Endothelial cell (in vitro differentiated cells): ENCODE measurements around the gene CLIC1. TPM values are rescaled to one million over a fixed set of nuclear protein-coding genes. Genes with fewer than 3 reads are reported as not detected.

ENCODE experiments used
- DNase-seq: peaks from one replicate; pipeline ENCODE4 v3.0.0; 2021; ENCODE audit warnings: low spot score
- H3K27ac Mint-ChIP-seq: one replicate; pipeline ENCODE4 v1.8.0; 2021; ENCODE audit warnings: mixed read lengths, inconsistent platforms; ENCODE audit not compliant: unreplicated experiment
- H3K27me3 Mint-ChIP-seq: one replicate; pipeline ENCODE4 v1.8.0; 2021; ENCODE audit warnings: mild to moderate bottlenecking, moderate library complexity, mixed read lengths, inconsistent platforms; ENCODE audit not compliant: unreplicated experiment
- H3K36me3 Mint-ChIP-seq: one replicate; pipeline ENCODE4 v1.8.0; 2021; ENCODE audit warnings: mild to moderate bottlenecking, low read depth, mixed read lengths, inconsistent platforms; ENCODE audit not compliant: unreplicated experiment
- H3K4me1 Mint-ChIP-seq: one replicate; pipeline ENCODE4 v1.8.0; 2021; ENCODE audit warnings: mild to moderate bottlenecking, mixed read lengths, inconsistent platforms; ENCODE audit not compliant: unreplicated experiment
- H3K4me3 Mint-ChIP-seq: one replicate; pipeline ENCODE4 v1.8.0; 2021; ENCODE audit warnings: mild to moderate bottlenecking, mixed read lengths, inconsistent platforms; ENCODE audit not compliant: unreplicated experiment
- H3K9me3 Mint-ChIP-seq: one replicate; pipeline ENCODE4 v1.8.0; 2021; ENCODE audit warnings: mixed read lengths, inconsistent platforms; ENCODE audit not compliant: unreplicated experiment
- CTCF ChIP-seq: fragments of 200-600 bp; sonication (generic); IDR thresholded peaks from one replicate; pipeline ENCODE4 v1.5.0; 2021; ENCODE audit warnings: antibody characterized with exemption; ENCODE audit not compliant: unreplicated experiment
- total RNA-seq: library from RNA; stranded (reverse); fragmentation: NEBNext Ultra II Directional; extraction: Animal tissue kit (Norgen Biotek cat#: 25700); gene quantifications from one replicate; pipeline ENCODE4 v1.2.1, GENCODE V29; 2021; ENCODE audit not compliant: unreplicated experiment

Gene CLIC1
- total RNA-seq, 1 donor from 2014 or later: 420 TPM

GRCh38 chr6:31739639-31740396 is 3.5 kb upstream of the CLIC1 start, which contains the start of gene MSH5:
Gene MSH5, plus strand, starts transcription at chr6:31740005. Its CDS starts 462 bp downstream, at chr6:31740467.
- H3K27me3 Mint-ChIP-seq: peaks cover 17% of the 10 kb centered on the region
- peak within 1 kb of the TSS; percentile 100 for H3K27ac Mint-ChIP-seq
- peak within 1 kb of the TSS; percentile 95 for H3K4me3 Mint-ChIP-seq
- H3K36me3 Mint-ChIP-seq: peaks cover 8% of the 10 kb centered on the region
- peaks cover 48% of the 10 kb centered on the region for H3K4me1 Mint-ChIP-seq
- TF ChIP-seq CTCF: no peak
- H3K9me3 Mint-ChIP-seq: no peaks in the 10 kb centered on the region
- peak; percentile 90 for DNase-seq

- peak overlapping the region; percentile 100 for H3K4me3 Mint-ChIP-seq
- no peak for TF ChIP-seq CTCF
- peak overlapping the region; percentile 100 for H3K27ac Mint-ChIP-seq
- peaks cover 20% of the 10 kb centered on the region for H3K27me3 Mint-ChIP-seq
- H3K9me3 Mint-ChIP-seq: no peaks in the 10 kb centered on the region
- no peak for DNase-seq
- H3K4me1 Mint-ChIP-seq: peaks cover 43% of the 10 kb centered on the region
- H3K36me3 Mint-ChIP-seq: peaks cover 15% of the 10 kb centered on the region
Measured at GRCh38 chr6:31737991-31738979, 2.0 kb upstream of the CLIC1 start.

GRCh38 chr6:31737315-31737990 is 1.1 kb upstream of the CLIC1 start:
- TF ChIP-seq CTCF: no peak
- H3K4me1 Mint-ChIP-seq: peaks cover 47% of the 10 kb centered on the region
- peak overlapping the region; percentile 100 for H3K27ac Mint-ChIP-seq
- no peaks in the 10 kb centered on the region for H3K9me3 Mint-ChIP-seq
- peaks cover 18% of the 10 kb centered on the region for H3K36me3 Mint-ChIP-seq
- peaks cover 20% of the 10 kb centered on the region for H3K27me3 Mint-ChIP-seq
- peak overlapping the region; percentile 100 for H3K4me3 Mint-ChIP-seq
- peak; percentile 55 for DNase-seq

GRCh38 chr6:31736768-31737314 is 511 bp upstream of the CLIC1 start:
- Mint-ChIP-seq H3K27ac (peak overlapping the region; percentile 100), H3K9me3 (no peaks in the 10 kb centered on the region), H3K4me3 (peak overlapping the region; percentile 100), H3K4me1 (peaks cover 51% of the 10 kb centered on the region), H3K27me3 (peaks cover 20% of the 10 kb centered on the region), H3K36me3 (peaks cover 23% of the 10 kb centered on the region)
- DNase-seq: no peak
- TF ChIP-seq CTCF: no peak
